HEK293 (cell line): Measurements from ENCODE around the gene CXXC1.

Experiments
- CTCF ChIA-PET: fragments of 350-600 bp; formaldehyde crosslinking; extraction: SDS; loops from one replicate; lab custom pipeline; 2021; ENCODE audit warnings: antibody characterized with exemption; lab: Yijun Ruan, JAX
- POLR2A ChIA-PET: fragments of 300-600 bp; formaldehyde crosslinking; extraction: SDS; loops from one replicate; lab custom pipeline; 2020; ENCODE audit warnings: antibody characterized with exemption, inconsistent platforms; lab: Yijun Ruan, JAX
- H3K27ac ChIP-seq: fragments of 200-500 bp; sonication (Bioruptor generic); 2 replicates; pipeline ENCODE4 v1.5.1; 2014; ENCODE audit warnings: low read depth, low read length, control low read depth, inconsistent platforms; ENCODE audit errors: extremely low read depth
- H3K36me3 ChIP-seq, 2 experiments: fragments of 200-500 bp in 1 of 2; sonication (Bioruptor generic) in 1 of 2; 1 replicate in 1 of 2; 2 replicates in 1 of 2; pipeline ENCODE4 v1.5.1; 2014 to 2017; ENCODE audit warnings: inconsistent platforms in 2 of 2, low read length in 2 of 2; ENCODE audit not compliant: control insufficient read depth in 2 of 2, insufficient read depth in 1 of 2
- H3K4me1 ChIP-seq: fragments of 200-500 bp; sonication (Bioruptor generic); 2 replicates; pipeline ENCODE4 v1.5.1; 2014; ENCODE audit warnings: mild to moderate bottlenecking, low read length, inconsistent platforms; ENCODE audit not compliant: control insufficient read depth, insufficient read depth
- H3K4me3 ChIP-seq: 2 replicates; pipeline ENCODE4 v1.5.1; 2011; ENCODE audit warnings: low read depth, mild to moderate bottlenecking, control low read depth, low read length, moderate library complexity
- H3K9me3 ChIP-seq: fragments of 200-500 bp; sonication (Bioruptor generic); 2 replicates; pipeline ENCODE4 v1.5.1; 2014; ENCODE audit warnings: low read depth, low read length, inconsistent platforms; ENCODE audit not compliant: control insufficient read depth, insufficient read depth
- BCL6B ChIP-seq: fragments of 450-650 bp; formaldehyde crosslinking; IDR thresholded peaks from 2 replicates; pipeline ENCODE4 v1.5.1; 2017; ENCODE audit warnings: missing biosample characterization, missing genetic modification characterization
- GFI1B ChIP-seq: fragments of 450-650 bp; formaldehyde crosslinking; IDR thresholded peaks from 2 replicates; pipeline ENCODE4 v1.5.1; 2016; ENCODE audit warnings: missing biosample characterization, missing genetic modification characterization
- KLF16 ChIP-seq: fragments of 450-650 bp; formaldehyde crosslinking; IDR thresholded peaks from 2 replicates; pipeline ENCODE4 v1.5.1; 2017; ENCODE audit warnings: missing biosample characterization, missing genetic modification characterization
- KLF9 ChIP-seq: fragments of 450-650 bp; formaldehyde crosslinking; IDR thresholded peaks from 2 replicates; pipeline ENCODE4 v1.5.1; 2016; ENCODE audit warnings: missing biosample characterization, missing genetic modification characterization, low read depth
- MYNN ChIP-seq: fragments of 450-650 bp; formaldehyde crosslinking; IDR thresholded peaks from 2 replicates; pipeline ENCODE4 v1.5.1; 2016; ENCODE audit warnings: missing biosample characterization, missing genetic modification characterization, borderline replicate concordance
- PRDM4 ChIP-seq: fragments of 450-650 bp; formaldehyde crosslinking; IDR thresholded peaks from 2 replicates; pipeline ENCODE4 v1.5.1; 2017; ENCODE audit warnings: missing biosample characterization, missing genetic modification characterization
- SP3 ChIP-seq: fragments of 450-650 bp; formaldehyde crosslinking; IDR thresholded peaks from 2 replicates; pipeline ENCODE4 v1.5.1; 2016; ENCODE audit warnings: missing biosample characterization, missing genetic modification characterization
- TSHZ1 ChIP-seq: fragments of 450-650 bp; formaldehyde crosslinking; IDR thresholded peaks from 2 replicates; pipeline ENCODE4 v1.5.1; 2016; ENCODE audit warnings: missing biosample characterization, missing genetic modification characterization, borderline replicate concordance
- ZBTB17 ChIP-seq: fragments of 450-650 bp; formaldehyde crosslinking; IDR thresholded peaks from 2 replicates; pipeline ENCODE4 v1.5.1; 2016; ENCODE audit warnings: missing biosample characterization, missing genetic modification characterization
- ZBTB7A ChIP-seq: fragments of 450-650 bp; formaldehyde crosslinking; IDR thresholded peaks from 2 replicates; pipeline ENCODE4 v1.5.1; 2016; ENCODE audit warnings: low read depth, missing biosample characterization, missing genetic modification characterization
- ZNF133 ChIP-seq: fragments of 450-650 bp; formaldehyde crosslinking; IDR thresholded peaks from 2 replicates; pipeline ENCODE4 v1.5.1; 2016; ENCODE audit warnings: missing biosample characterization, missing genetic modification characterization
- ZNF2 ChIP-seq: fragments of 450-650 bp; formaldehyde crosslinking; IDR thresholded peaks from 2 replicates; pipeline ENCODE4 v1.5.1; 2016; ENCODE audit warnings: missing biosample characterization, missing genetic modification characterization
- ZNF211 ChIP-seq: fragments of 450-650 bp; formaldehyde crosslinking; IDR thresholded peaks from 2 replicates; pipeline ENCODE4 v1.5.1; 2016; ENCODE audit warnings: low read depth, missing biosample characterization, missing genetic modification characterization
- ZNF350 ChIP-seq: fragments of 450-650 bp; formaldehyde crosslinking; IDR thresholded peaks from 2 replicates; pipeline ENCODE4 v1.5.0; 2017; ENCODE audit warnings: missing biosample characterization, mild to moderate bottlenecking, missing genetic modification characterization
- ZNF521 ChIP-seq: fragments of 450-650 bp; formaldehyde crosslinking; IDR thresholded peaks from 2 replicates; pipeline ENCODE4 v1.5.1; 2017; ENCODE audit warnings: missing biosample characterization, mild to moderate bottlenecking, missing genetic modification characterization
- ZNF529 ChIP-seq: fragments of 450-650 bp; formaldehyde crosslinking; IDR thresholded peaks from 2 replicates; pipeline ENCODE4 v1.5.1; 2017; ENCODE audit warnings: missing genetic modification characterization, missing biosample characterization; ENCODE audit not compliant: insufficient replicate concordance
- ZNF530 ChIP-seq: fragments of 450-650 bp; formaldehyde crosslinking; IDR thresholded peaks from 2 replicates; pipeline ENCODE4 v1.5.1; 2016; ENCODE audit warnings: low read depth, missing biosample characterization, missing genetic modification characterization
- ZNF791 ChIP-seq: fragments of 450-650 bp; formaldehyde crosslinking; IDR thresholded peaks from 2 replicates; pipeline ENCODE4 v1.5.1; 2016; ENCODE audit warnings: missing biosample characterization, missing genetic modification characterization
- ZSCAN30 ChIP-seq: fragments of 450-650 bp; IDR thresholded peaks from 2 replicates; pipeline ENCODE4 v1.5.1; 2018; ENCODE audit warnings: missing biosample characterization, mild to moderate bottlenecking, missing genetic modification characterization, moderate library complexity
- TF ChIP-seq, protein P1 (sequence below): fragments of 450-650 bp; formaldehyde crosslinking; IDR thresholded peaks from 2 replicates; pipeline ENCODE4 v1.5.1; 2016; ENCODE audit warnings: missing biosample characterization, missing genetic modification characterization

Gene CXXC1

GRCh38 chr18:50274941-50275340 is 12.6 kb downstream of the CXXC1 start:
- no peak overlapping the region for H3K27ac ChIP-seq
- ChIA-PET CTCF (interaction anchor here (1.6 kb wide), 1 partner anchor 82 kb away, joined by 4 read pairs; no protein-coding TSS in a partner anchor), POLR2A (no interaction called here)
- no peak overlapping the region for H3K4me3 ChIP-seq
- H3K36me3 ChIP-seq, result peaks cover 39 to 95% of the 10 kb centered on the region in 2 experiments
- no peaks in the 10 kb centered on the region for H3K9me3 ChIP-seq
- H3K4me1 ChIP-seq, result no peaks in the 10 kb centered on the region
- TF ChIP-seq TSHZ1, result no peak
- TF ChIP-seq ZNF530 (tag by site-specific recombination), result no peak
- no peak for TF ChIP-seq KLF16 (tag by site-specific recombination)

- H3K4me3 ChIP-seq, result no peak overlapping the region
- no peaks in the 10 kb centered on the region for H3K9me3 ChIP-seq
- CTCF ChIA-PET, result interaction anchor here (0.7 kb wide), 1 partner anchor 656 kb away, joined by 3 read pairs; no protein-coding TSS in a partner anchor
- POLR2A ChIA-PET, result interaction anchor here (0.6 kb wide), 1 partner anchor 613 kb away, joined by 5 read pairs; no protein-coding TSS in a partner anchor
- no peak overlapping the region for H3K27ac ChIP-seq
- TF ChIP-seq ZNF211 (no peak), ZBTB7A (tag by site-specific recombination) (no peak), ZNF2 (tag by site-specific recombination) (no peak), ZNF521 (no peak), MYNN (tag by site-specific recombination) (no peak), PRDM4 (tag by site-specific recombination) (no peak), ZBTB17 (tag by site-specific recombination) (no peak), GFI1B (tag by site-specific recombination) (no peak), KLF9 (tag by site-specific recombination) (no peak)
- peaks cover 37 to 95% of the 10 kb centered on the region in 2 experiments for H3K36me3 ChIP-seq
- no peaks in the 10 kb centered on the region for H3K4me1 ChIP-seq
These were observed 13.4 kb downstream of the CXXC1 start for GRCh38 chr18:50274044-50274442.

- no peak overlapping the region for H3K4me3 ChIP-seq
- ChIA-PET POLR2A (interaction anchor here (0.6 to 1.1 kb wide), 2 partner anchors 103 to 613 kb away, joined by 4 to 5 read pairs; no protein-coding TSS in a partner anchor), CTCF (no interaction called here)
- H3K36me3 ChIP-seq, result peaks cover 39 to 91% of the 10 kb centered on the region in 2 experiments
- no peaks in the 10 kb centered on the region for H3K9me3 ChIP-seq
- H3K27ac ChIP-seq, result no peak overlapping the region
- H3K4me1 ChIP-seq, result no peaks in the 10 kb centered on the region
- no peak for TF ChIP-seq ZNF791 (tag by site-specific recombination)
- no peak for TF ChIP-seq SP3
- TF ChIP-seq, protein P1, sequence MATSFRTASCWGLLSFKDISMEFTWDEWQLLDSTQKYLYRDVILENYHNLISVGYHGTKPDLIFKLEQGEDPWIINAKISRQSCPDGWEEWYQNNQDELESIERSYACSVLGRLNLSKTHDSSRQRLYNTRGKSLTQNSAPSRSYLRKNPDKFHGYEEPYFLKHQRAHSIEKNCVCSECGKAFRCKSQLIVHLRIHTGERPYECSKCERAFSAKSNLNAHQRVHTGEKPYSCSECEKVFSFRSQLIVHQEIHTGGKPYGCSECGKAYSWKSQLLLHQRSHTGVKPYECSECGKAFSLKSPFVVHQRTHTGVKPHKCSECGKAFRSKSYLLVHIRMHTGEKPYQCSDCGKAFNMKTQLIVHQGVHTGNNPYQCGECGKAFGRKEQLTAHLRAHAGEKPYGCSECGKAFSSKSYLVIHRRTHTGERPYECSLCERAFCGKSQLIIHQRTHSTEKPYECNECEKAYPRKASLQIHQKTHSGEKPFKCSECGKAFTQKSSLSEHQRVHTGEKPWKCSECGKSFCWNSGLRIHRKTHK (tag by site-specific recombination), result no peak
- TF ChIP-seq ZNF133 (tag by site-specific recombination), result no peak
- no peak for TF ChIP-seq ZNF529 (tag by site-specific recombination)
- no peak for TF ChIP-seq BCL6B (tag by site-specific recombination)
- TF ChIP-seq ZNF350 (tag by site-specific recombination), result no peak
- TF ChIP-seq ZSCAN30 (tag by site-specific recombination), result no peak
These were observed 14.1 kb downstream of the CXXC1 start for GRCh38 chr18:50273203-50274043.
